Measurements from ENCODE around the gene ARFGEF2.

DNA sequence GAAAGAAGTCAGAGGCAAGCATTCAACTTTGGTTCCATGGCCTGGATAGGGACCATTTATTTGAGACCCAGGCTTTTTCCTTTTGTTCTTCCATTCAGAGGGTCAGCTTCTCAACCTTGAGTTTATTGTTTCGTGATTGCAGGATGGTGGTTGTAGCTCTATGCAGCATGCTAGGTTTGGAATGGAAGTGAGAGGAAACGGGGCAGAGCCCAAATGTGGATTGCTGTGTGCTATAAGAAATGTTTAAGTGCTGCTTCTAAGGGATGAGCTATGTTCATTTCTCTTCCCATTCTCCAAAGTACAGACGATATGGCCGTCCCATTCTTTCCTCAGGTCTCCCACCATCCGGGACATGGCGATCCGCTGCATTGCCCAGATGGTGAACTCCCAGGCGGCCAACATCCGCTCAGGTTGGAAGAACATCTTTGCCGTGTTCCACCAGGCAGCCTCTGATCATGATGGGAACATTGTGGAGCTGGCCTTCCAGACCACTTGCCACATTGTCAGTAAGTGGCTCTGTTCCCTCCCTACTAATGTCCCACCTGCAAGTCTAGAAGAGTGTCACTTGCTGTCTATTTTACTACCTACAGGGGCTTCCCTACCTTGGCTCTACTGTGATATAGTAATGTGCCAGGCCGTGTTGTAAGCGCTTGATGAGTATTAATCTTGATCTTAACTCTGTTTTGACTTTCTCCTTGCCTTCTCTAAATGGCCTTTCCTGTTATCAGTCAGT, 88.6 kb downstream of the ARFGEF2 start:
- TF ChIP-seq, protein P1, sequence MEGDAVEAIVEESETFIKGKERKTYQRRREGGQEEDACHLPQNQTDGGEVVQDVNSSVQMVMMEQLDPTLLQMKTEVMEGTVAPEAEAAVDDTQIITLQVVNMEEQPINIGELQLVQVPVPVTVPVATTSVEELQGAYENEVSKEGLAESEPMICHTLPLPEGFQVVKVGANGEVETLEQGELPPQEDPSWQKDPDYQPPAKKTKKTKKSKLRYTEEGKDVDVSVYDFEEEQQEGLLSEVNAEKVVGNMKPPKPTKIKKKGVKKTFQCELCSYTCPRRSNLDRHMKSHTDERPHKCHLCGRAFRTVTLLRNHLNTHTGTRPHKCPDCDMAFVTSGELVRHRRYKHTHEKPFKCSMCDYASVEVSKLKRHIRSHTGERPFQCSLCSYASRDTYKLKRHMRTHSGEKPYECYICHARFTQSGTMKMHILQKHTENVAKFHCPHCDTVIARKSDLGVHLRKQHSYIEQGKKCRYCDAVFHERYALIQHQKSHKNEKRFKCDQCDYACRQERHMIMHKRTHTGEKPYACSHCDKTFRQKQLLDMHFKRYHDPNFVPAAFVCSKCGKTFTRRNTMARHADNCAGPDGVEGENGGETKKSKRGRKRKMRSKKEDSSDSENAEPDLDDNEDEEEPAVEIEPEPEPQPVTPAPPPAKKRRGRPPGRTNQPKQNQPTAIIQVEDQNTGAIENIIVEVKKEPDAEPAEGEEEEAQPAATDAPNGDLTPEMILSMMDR (IDR thresholded peaks at IDR 0.05), result no peak
- TF ChIP-seq POLR2A (IDR thresholded peaks at IDR 0.05), result no peak
